ENCODE results near the gene OR51V1. TPM values are rescaled to one million over a fixed set of nuclear protein-coding genes. Genes with fewer than 3 reads are reported as not detected.

OR51V1 gene
- total RNA-seq, 1 experiment from 2014 or later = not detected

DNA sequence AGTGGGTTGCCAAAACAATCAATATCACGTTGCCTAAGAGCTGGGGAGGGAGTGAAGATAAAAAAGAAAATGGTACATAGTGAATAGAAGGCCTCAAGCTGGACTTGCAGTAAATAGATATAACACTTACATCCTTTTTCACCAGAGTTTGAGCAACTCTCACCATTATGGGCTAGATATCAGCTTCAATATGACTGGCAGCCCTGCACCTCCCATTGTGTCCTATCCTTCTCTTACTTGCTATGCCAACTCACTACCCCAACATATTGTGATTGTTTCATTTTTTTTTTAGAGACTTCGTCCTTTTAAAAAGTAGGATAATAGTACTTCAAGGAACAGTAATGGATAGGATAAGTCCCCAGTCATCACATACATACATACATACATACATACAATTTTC, 41.7 kb upstream of the OR51V1 start:
- no peaks in the 10 kb centered on the region for H3K36me3 Mint-ChIP-seq (ENCODE audit: insufficient read depth, unreplicated experiment)
- no peaks in the 10 kb centered on the region for H3K9me3 Mint-ChIP-seq (ENCODE audit: low read depth, unreplicated experiment)
- intact Hi-C loops (cut with micrococcal nuclease; ENCODE audit: unreplicated experiment) = no loop called here
- H3K4me1 Mint-ChIP-seq (ENCODE audit: low read depth, unreplicated experiment) = no peaks in the 10 kb centered on the region
- no peak overlapping the region for H3K4me3 Mint-ChIP-seq (ENCODE audit: low read depth, unreplicated experiment)
- TF ChIP-seq CTCF (IDR thresholded peaks at IDR 0.05; ENCODE audit: unreplicated experiment) = no peak
- no peak for DNase-seq
- BruUV-seq (replicated peaks) = no TSS peak
- no peak overlapping the region for H3K27ac Mint-ChIP-seq (ENCODE audit: unreplicated experiment)
- H3K27me3 Mint-ChIP-seq (ENCODE audit: unreplicated experiment) = peaks cover 28% of the 10 kb centered on the region
- CTCF ChIA-PET = no interaction called here

DNA sequence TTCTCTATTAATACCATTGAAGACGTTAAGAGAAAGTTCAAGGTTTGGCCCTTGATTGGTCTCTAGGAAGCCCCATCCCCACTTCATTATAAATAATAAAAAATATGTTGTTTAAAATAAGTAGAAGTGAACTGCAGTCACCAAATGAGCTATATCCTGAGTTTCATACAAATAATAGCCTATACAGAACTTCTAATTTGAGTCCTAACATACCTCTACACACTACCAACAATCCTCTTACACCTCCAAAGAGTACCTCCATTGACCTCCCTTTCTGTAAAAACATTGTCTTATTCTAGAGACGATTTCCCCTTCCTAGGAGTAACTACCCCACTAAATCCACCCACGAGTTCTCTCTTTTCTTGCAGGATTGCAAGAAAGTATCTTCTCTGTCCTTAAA, 41.0 kb upstream of the OR51V1 start:
- no peak overlapping the region for H3K27ac Mint-ChIP-seq (ENCODE audit: unreplicated experiment)
- DNase-seq = no peak
- no TSS peak for BruUV-seq (replicated peaks)
- no peak for TF ChIP-seq CTCF (IDR thresholded peaks at IDR 0.05; ENCODE audit: unreplicated experiment)
- intact Hi-C loops (cut with micrococcal nuclease; ENCODE audit: unreplicated experiment) = no loop called here
- CTCF ChIA-PET = no interaction called here
- H3K36me3 Mint-ChIP-seq (ENCODE audit: insufficient read depth, unreplicated experiment) = no peaks in the 10 kb centered on the region
- H3K4me1 Mint-ChIP-seq (ENCODE audit: low read depth, unreplicated experiment) = no peaks in the 10 kb centered on the region
- H3K4me3 Mint-ChIP-seq (ENCODE audit: low read depth, unreplicated experiment) = no peak overlapping the region
- H3K27me3 Mint-ChIP-seq (ENCODE audit: unreplicated experiment) = peaks cover 20% of the 10 kb centered on the region
- H3K9me3 Mint-ChIP-seq (ENCODE audit: low read depth, unreplicated experiment) = no peaks in the 10 kb centered on the region

DNA sequence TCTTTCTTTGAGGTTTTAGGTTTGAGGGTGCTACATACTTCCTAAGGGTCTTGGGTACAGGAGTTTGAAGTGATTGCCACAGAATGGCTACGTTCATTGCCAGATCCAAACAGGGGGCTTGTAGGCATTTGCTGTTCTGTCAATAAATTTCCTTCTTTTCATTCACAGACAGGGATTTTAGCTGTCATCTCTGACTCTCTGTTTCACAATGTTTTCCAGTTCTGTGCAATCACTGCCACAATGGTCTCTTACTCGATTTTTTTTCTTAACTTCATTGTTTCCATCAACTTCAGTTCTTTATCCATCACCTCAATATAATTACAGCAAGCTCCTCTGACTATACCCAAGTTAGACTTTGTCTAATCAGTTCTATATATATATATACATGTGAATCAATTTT, 40.0 kb upstream of the OR51V1 start:
- TF ChIP-seq CTCF (IDR thresholded peaks at IDR 0.05; ENCODE audit: unreplicated experiment) = no peak
- Mint-ChIP-seq H3K27me3 (ENCODE audit: unreplicated experiment) (peaks cover 10% of the 10 kb centered on the region), H3K36me3 (ENCODE audit: insufficient read depth, unreplicated experiment) (no peaks in the 10 kb centered on the region), H3K4me3 (ENCODE audit: low read depth, unreplicated experiment) (no peak overlapping the region), H3K4me1 (ENCODE audit: low read depth, unreplicated experiment) (no peaks in the 10 kb centered on the region), H3K9me3 (ENCODE audit: low read depth, unreplicated experiment) (no peaks in the 10 kb centered on the region), H3K27ac (ENCODE audit: unreplicated experiment) (no peak overlapping the region)
- no peak for DNase-seq
- CTCF ChIA-PET = no interaction called here
- BruUV-seq (replicated peaks) = no TSS peak
- intact Hi-C loops (cut with micrococcal nuclease; ENCODE audit: unreplicated experiment) = no loop called here

- no peak for TF ChIP-seq CTCF (IDR thresholded peaks at IDR 0.05; ENCODE audit: unreplicated experiment)
- no TSS peak for BruUV-seq (replicated peaks)
- CTCF ChIA-PET = no interaction called here
- intact Hi-C loops (cut with micrococcal nuclease; ENCODE audit: unreplicated experiment) = no loop called here
- DNase-seq = no peak
- H3K27me3 Mint-ChIP-seq (ENCODE audit: unreplicated experiment) = peaks cover 6% of the 10 kb centered on the region
- no peak overlapping the region for H3K27ac Mint-ChIP-seq (ENCODE audit: unreplicated experiment)
- no peaks in the 10 kb centered on the region for H3K4me1 Mint-ChIP-seq (ENCODE audit: low read depth, unreplicated experiment)
- H3K4me3 Mint-ChIP-seq (ENCODE audit: low read depth, unreplicated experiment) = no peak overlapping the region
- H3K36me3 Mint-ChIP-seq (ENCODE audit: insufficient read depth, unreplicated experiment) = no peaks in the 10 kb centered on the region
- H3K9me3 Mint-ChIP-seq (ENCODE audit: low read depth, unreplicated experiment) = no peaks in the 10 kb centered on the region
These were observed 39.6 kb upstream of the OR51V1 start for GRCh38 chr11:5240056-5240455.

DNA sequence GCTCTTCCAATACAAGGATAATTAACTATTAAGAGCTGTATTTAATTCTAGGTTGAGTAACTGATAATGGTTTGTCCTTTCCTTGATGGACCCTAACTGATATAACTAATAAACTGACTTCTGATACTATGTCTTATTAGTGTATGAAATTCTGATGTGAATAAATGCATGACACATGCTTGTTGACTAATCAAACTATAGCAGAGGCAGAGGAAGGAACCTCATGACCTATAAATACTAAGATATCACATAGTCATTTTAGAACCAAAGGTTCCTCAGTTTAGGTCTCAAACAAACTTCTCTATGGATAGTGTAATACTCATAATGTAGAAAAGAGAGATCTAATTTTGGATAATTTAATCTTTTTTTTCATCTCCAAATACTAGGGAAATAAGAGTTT, 38.6 kb upstream of the OR51V1 start:
- TF ChIP-seq CTCF (IDR thresholded peaks at IDR 0.05; ENCODE audit: unreplicated experiment) = no peak
- intact Hi-C loops (cut with micrococcal nuclease; ENCODE audit: unreplicated experiment) = no loop called here
- Mint-ChIP-seq H3K27ac (ENCODE audit: unreplicated experiment) (no peak overlapping the region), H3K4me1 (ENCODE audit: low read depth, unreplicated experiment) (no peaks in the 10 kb centered on the region), H3K4me3 (ENCODE audit: low read depth, unreplicated experiment) (no peak overlapping the region), H3K27me3 (ENCODE audit: unreplicated experiment) (no peaks in the 10 kb centered on the region), H3K9me3 (ENCODE audit: low read depth, unreplicated experiment) (no peaks in the 10 kb centered on the region), H3K36me3 (ENCODE audit: insufficient read depth, unreplicated experiment) (no peaks in the 10 kb centered on the region)
- no TSS peak for BruUV-seq (replicated peaks)
- CTCF ChIA-PET = no interaction called here
- no peak for DNase-seq
